Adrenal gland (tissue), 5 donors: ENCODE measurements around the gene ASPG.

Source experiments
- CTCF ChIP-seq, 6 experiments: fragments of 450-650 bp in 4 of 6; fragments of 200-600 bp in 2 of 6; sonication (generic) in 1 of 6; IDR thresholded peaks; 1 replicate in 5 of 6; 2 replicates in 1 of 6; pipeline versions ENCODE4 v1.5.1 to v1.8.0; 2016 to 2021; ENCODE audit warnings: antibody characterized with exemption in 6 of 6, mild to moderate bottlenecking in 2 of 6, moderate library complexity in 1 of 6
- POLR2A ChIP-seq, 2 donors: fragments of 450-650 bp; IDR thresholded peaks; one replicate each; pipeline ENCODE4 v1.6.1; 2017; ENCODE audit warnings: antibody characterized with exemption in 2 of 2, mild to moderate bottlenecking in 2 of 2, moderate library complexity in 1 of 2
- donor health status: DM: no; HTN: no; CAD: no.

DNA sequence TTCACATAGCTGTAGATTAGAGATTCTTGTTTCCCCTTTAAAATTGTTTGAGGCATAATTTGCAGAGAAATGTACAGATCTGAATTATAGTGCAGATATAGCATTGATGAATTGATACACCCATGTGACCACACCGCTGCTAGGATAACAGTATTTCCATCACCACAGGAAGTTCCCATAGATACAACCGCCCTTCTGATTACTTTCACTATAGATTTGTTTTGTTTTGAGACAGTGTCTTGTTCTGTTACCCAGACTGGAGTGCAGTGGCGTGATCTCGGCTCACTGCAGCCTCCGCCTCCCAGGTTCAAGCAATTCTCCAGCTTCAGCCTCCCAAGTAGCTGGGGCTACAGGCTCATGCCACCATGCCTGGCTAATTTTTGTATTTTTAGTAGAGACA lies 8.8 kb upstream of the ASPG start:
- TF ChIP-seq POLR2A (IDR thresholded peaks at IDR 0.05): no peak
- no peak for TF ChIP-seq CTCF (IDR thresholded peaks at IDR 0.05)
